Fibroblast of skin of scalp (primary cell): Measurements from ENCODE around the gene SELENOK.

ENCODE experiments used
- DNase-seq: peaks from one replicate; pipeline ENCODE4 v3.0.0-alpha.2; 2013

SELENOK gene

DNA sequence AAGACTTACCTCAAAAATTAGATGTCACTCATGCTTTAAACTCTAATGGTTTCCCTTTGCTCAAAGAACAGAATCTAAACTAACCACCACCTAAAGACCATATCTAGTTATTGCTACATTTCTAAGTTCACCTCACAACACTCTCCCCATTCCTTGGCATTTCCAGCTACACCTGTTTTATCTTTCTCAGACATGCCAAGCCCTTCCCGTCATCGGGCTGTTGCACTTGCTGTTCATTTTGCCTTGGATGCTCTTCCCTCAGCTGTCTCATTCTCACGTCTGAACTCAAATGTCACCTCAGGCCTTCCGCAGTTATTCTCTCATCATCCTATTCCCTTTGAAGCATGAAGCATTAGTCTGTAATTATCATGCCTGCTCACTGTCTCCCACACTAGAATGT is 8.7 kb downstream of the SELENOK start:
- DNase-seq: no peak

GRCh38 chr3:53881691-53882593 is 9.7 kb downstream of the SELENOK start, which contains the start of gene ACTR8:
Gene ACTR8 (minus strand): TSS chr3:53882152. CDS start chr3:53882101, 51 bp downstream.
- DNase-seq: peak; percentile 84

DNA sequence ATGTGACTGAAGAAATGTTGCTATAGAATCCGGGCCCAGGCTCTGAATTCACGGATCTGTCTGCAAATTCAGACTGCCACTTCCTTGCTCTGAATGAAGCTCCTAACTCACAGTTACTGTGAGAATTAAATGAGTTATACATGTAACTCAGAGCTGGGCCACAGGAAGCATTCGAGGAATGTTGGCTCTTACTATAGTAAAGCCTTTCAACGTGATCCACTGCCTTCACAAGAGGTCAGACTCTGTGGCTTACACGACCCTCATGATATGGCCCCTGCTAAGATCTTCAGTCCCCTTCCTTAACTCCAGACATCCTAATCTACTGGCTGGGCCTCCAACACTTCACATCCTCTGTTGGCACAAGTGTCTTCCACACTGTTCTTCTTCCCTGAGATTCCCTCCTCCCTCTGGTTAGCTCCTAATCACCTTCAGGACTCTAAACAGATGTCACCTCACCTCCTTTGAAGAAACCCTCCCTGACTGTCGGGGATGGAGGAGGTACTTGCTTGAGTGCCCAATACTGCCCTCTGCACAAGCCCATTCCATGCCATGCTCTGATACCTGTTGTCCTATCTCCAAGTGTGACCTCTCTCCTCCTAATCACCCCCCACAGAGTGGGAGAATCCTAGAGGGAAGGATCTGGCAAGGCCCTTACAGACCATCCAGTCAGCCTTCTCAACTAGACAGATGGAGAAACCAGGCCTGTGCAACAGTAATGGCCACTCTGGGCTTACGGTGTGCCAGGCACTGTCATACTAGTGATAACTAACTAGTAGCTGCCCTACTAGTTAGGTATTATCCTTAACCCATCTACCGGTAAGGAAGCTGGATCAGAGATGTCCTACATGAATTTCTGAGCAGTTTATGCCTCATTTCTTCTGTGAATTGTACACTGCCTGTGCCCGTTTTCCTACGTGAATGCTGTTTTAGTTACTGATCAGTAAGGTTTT is 11.0 kb downstream of the SELENOK start:
- DNase-seq: peak; percentile 38

- DNase-seq: no peak
These were observed 25.7 kb downstream of the SELENOK start for GRCh38 chr3:53865732-53866499.

- DNase-seq: no peak
These were observed 28.5 kb downstream of the SELENOK start for GRCh38 chr3:53863145-53863544.

DNA sequence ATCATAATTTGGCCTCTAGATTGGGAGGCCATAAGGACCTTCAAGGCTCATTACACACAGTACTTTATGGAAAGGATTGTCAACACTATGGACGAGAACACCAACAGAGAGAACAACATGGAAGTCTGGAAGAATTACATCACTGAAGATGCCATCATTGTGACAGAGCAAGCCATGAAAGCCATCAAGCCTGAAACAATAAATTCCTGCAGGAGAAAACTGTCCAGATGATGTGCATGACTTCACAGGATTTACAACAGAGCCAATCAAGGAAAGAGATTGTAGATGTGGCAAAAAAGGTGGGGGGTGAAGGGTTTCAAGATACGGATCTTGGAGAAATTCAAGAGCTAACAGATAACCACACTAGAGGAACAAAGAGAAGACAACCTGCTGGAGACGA is 29.4 kb downstream of the SELENOK start:
- DNase-seq: no peak

DNA sequence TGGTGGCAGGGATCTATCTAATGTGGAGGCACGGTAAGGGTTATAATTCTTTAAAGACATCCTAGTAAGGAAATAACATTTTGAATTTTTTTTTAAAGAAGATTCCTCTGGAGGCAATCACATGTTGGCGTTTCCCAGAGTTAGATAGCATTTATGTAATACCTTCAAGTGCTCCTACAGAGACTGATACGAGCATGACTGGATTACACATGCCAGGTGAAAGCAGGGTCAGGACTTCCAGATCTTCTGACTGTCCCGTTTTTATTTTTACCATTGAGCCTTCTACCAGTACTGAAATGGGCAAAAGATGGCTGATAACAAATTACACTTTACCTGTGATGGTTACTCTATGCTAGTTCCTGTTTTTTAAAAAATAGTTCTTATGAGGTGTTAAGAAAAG is 31.5 kb downstream of the SELENOK start:
- no peak for DNase-seq

- DNase-seq: no peak
These were observed 32.5 kb downstream of the SELENOK start for GRCh38 chr3:53859178-53859577.

DNA sequence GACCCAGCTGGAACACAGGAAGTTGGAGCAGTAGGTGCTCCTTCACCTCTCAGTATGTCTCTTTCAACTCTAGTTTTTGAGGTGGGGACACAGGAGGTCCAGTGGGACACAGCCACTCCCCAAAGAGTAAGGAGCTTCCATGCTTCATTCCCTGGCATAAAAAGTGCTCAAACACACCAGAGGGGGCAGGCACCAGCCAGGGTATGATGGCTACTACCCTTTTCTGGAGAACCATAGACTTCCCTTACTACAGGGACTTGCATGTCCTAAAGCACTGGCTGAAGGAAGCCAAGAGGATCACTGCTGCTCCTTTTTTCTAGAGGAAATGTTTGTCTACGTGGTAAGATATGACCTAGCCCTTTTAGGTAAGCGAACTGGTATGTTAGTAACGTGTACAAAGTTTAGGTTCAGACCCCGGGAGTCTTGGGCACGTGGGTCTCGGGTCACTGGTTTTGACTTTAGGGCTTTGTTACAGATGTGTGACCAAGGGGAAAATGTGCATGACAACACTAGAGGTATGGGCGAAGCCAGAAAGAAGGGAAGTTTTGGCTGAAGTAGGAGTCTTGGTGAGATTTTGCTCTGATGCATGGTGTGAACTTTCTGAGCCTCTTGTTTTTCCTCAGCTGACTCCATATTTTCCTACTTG is 33.4 kb downstream of the SELENOK start:
- DNase-seq: no peak

DNA sequence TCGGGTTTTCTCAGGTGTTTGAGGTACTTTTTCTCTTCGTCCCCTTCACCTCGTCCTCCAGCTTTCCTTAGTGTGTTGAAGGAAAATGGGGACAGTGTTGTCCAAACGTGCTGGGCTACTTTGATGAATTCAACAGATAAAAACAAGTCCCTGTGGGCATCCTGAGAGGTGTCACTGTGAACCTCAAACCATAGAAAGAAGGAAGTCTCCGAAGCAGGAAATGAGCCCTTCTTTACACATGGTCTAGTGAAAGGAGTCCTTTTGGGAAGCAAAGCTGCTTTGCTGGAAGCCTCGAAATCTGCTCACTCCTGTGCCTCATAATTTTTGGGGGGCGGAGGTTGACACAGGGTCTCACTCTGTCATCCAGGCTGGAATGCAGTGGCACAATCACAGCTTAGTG is 34.7 kb downstream of the SELENOK start:
- DNase-seq: no peak

DNA sequence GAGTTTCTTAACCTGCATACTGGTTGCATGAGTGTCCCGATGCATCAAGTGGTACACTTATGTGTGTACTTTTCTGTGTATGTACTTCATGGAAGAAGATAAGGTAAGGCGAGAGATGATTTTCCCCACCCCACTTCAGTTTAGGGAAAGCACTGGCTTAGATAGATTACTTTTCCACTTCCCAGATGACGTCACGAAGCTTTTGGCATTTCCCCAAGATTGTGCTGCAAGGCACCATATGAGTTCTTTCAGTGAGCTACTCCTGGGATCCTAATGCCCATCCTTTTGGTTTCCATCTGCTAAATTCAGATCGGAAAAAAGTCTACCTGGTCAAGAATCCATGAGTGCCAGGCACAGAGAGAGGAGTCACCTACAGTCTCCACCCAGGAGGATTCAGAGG is 40.8 kb downstream of the SELENOK start:
- peak; percentile 31 for DNase-seq

DNA sequence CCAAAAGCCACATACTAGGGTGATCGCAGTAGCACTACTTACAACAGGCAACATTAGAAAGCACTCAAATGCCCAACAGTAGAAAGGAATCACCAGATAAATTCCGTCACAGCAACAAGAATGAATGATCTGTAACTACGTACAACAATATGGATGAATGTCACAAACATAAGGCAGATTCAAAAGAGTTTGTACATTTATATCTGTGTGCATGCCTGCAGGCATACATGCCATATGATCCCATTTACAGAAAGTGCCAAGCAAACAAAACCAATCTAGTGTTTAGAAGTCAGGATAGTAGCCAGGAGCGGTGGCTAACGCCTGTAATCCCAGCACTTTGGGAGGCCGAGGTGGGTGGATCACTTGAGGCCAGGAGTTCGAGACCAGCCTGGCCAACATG is 41.7 kb downstream of the SELENOK start:
- DNase-seq: no peak

DNA sequence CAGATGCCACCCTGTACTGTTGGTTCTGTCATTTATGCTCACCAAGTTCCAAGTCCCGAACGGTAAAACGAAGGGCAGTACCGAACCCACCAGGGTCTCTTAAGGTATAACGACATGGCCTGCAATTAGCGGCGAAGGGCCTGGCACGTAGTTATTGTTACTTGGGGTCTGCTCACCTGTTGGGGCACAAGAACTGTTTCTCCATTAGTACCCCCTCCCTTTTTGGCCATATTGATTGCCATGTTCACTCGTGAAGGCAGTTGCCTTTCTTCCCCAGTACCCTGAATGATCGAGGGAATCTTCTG is 44.9 kb downstream of the SELENOK start:
- DNase-seq: no peak

- DNase-seq: peak; percentile 20
These were observed 45.4 kb downstream of the SELENOK start, which contains the start of the genes CHDH and IL17RB for GRCh38 chr3:53846134-53846850. Gene CHDH (minus strand): TSS chr3:53846419. CDS start chr3:53824008, 22,411 bp downstream. Gene IL17RB (plus strand): TSS chr3:53846568. CDS start chr3:53846589, 21 bp downstream.

DNA sequence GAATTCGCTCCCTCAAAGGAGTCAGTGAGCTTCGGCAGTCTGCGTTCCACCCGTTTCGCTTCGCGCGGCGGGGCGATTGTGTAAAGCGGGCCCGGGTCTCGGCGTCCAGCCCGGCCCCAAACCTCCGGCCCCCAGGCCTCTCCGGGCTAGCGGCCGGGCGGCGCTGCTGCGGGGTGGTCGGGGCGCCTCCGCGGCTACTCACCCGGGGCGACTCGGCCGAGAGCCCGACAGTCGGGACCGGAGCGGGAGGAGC is 45.9 kb downstream of the SELENOK start:
- no peak for DNase-seq

DNA sequence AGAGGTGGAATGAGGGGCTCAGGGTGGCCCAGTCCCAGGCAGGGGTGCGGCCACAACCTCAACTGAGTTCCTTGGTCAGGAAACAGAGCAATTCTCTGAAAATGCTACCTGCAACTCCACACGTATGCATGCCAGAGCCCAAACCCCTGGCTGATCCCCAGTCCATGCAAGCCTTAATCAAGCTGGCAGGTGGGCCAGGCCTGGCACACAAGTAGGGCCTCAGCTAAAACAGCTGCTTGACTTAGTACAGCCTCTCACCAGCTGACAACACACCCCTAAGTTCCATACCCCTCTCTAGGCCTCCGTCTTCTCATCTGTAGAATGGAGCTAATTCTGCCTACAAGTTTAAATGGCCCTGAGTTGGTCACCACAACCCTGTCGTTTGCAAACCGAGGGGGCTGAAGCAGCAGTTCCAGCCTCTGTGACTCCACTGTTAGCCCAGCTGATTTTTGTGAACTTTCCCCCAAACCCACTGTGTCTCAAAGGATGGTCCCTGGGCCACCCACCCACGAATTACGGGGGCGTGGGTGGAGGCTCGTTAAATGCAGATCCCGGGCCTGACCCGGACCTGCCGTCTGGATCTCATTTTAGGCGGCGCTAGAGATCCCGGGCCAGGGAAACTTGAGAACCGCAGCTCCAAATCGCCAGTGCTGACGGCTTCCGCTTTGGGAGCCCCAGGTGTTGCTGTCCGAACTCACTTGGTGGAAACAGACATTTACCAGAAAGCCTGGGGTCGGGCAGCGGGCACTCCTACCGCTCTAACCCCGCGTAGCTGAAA is 46.4 kb downstream of the SELENOK start:
- DNase-seq: peak; percentile 24

GRCh38 chr3:53844262-53845102 is 47.2 kb downstream of the SELENOK start:
- no peak for DNase-seq

DNA sequence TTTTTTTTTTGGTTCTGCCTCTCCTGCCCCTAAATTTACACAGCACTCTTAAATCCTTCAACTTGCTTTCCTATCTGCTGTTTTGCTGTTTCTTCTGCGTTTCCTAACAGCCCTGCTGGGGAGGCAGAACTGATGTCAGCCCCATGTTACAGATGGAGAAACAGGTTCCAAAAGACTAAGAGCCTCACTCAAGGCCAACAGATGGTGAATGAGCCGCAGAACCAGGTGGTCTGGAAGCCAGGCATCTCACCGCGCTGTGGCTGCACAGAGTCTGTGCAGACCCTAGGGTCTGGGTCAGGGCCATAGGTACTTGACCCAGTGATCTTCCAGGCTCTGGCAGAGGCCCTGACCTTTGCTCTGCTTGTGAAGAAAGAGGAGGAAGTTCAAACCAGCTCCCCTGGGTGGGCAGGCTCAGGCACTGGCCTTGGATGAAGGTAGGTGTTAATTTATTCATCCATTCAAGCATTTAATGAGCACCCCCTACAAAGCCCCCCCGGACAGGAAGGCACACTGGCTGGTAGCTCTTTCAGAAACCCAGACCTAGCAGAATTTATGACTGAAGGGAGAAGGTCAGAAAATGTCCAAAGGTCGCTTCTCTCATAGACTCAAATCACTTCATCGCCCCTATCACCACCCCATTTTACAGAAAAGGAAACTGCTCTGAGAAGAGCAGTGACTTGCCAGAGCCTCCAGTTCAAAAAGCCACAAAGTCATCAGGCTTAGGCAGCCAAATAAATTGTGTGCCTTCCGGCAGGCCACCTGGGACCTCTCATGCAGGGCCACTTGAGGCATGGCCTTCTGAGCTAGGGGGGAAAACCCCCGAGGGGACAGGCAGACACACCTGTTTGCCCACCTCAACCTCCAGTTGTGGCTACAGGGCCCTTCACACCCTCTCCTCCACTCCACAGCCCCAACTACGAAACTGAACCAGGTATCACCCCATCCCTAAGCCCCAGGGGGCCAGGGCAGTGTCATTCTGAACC is 48.2 kb downstream of the SELENOK start:
- no peak for DNase-seq
